GM19463 (cell line): ENCODE measurements around the gene BCAS3.
"Not testable (repeated sequence)": the region's sequence is repeated elsewhere in the genome, so short reads cannot be mapped to it uniquely, and the experiment has no call there.

Source experiments
- ATAC-seq: cut with Tn5 transposase; IDR thresholded peaks from one replicate; pipeline ENCODE4 v1.9.1; 2021; ENCODE audit warnings: mild to moderate bottlenecking, moderate library complexity; ENCODE audit not compliant: unreplicated experiment

BCAS3 gene

GRCh38 chr17:61422869-61423268, 745.2 kb downstream of the BCAS3 start:
- no peak for ATAC-seq

GRCh38 chr17:61423967-61424649, 746.5 kb downstream of the BCAS3 start:
- no peak for ATAC-seq

GRCh38 chr17:61425682-61426481, 748.2 kb downstream of the BCAS3 start:
- no peak for ATAC-seq

- no peak for ATAC-seq
These were observed 749.0 kb downstream of the BCAS3 start for GRCh38 chr17:61426482-61427304.

GRCh38 chr17:61427567-61427966, 749.9 kb downstream of the BCAS3 start:
- no peak for ATAC-seq

- ATAC-seq: no peak
These were observed 751.6 kb downstream of the BCAS3 start for GRCh38 chr17:61429274-61429673.

GRCh38 chr17:61429831-61430230, 752.2 kb downstream of the BCAS3 start:
- not testable (repeated sequence) for ATAC-seq

GRCh38 chr17:61431594-61432311, 754.1 kb downstream of the BCAS3 start:
- ATAC-seq: no peak

- ATAC-seq: no peak
These were observed 758.6 kb downstream of the BCAS3 start for GRCh38 chr17:61436273-61436672.

GRCh38 chr17:61436995-61437704, 759.5 kb downstream of the BCAS3 start:
- no peak for ATAC-seq

- ATAC-seq: no peak
These were observed 763.0 kb downstream of the BCAS3 start for GRCh38 chr17:61440697-61441096.

- ATAC-seq: not testable (repeated sequence)
These were observed 763.9 kb downstream of the BCAS3 start for GRCh38 chr17:61441507-61441906.

- no peak for ATAC-seq
These were observed 764.6 kb downstream of the BCAS3 start for GRCh38 chr17:61442136-61442775.
